Chondrocyte (in vitro differentiated cells): ENCODE results near the gene AMPD1. TPM values are rescaled to one million over a fixed set of nuclear protein-coding genes. Genes with fewer than 3 reads are reported as not detected.

Experiments used
- DNase-seq: peaks from one replicate; pipeline ENCODE4 v3.0.0; 2021; ENCODE audit warnings: mixed read lengths, low spot score
- H3K27ac Mint-ChIP-seq: one replicate; pipeline ENCODE4 v1.8.0; 2021; ENCODE audit warnings: mild to moderate bottlenecking, moderate library complexity, mixed read lengths; ENCODE audit not compliant: unreplicated experiment
- H3K27me3 Mint-ChIP-seq: 2 replicates; pipeline ENCODE4 v1.8.0; 2021; ENCODE audit warnings: low read depth, mixed read lengths
- H3K36me3 Mint-ChIP-seq: 2 replicates; pipeline ENCODE4 v1.8.0; 2021; ENCODE audit warnings: low read depth, mixed read lengths
- H3K4me1 Mint-ChIP-seq: 2 replicates; pipeline ENCODE4 v1.8.0; 2021; ENCODE audit warnings: low read depth, mild to moderate bottlenecking, mixed read lengths
- H3K4me3 Mint-ChIP-seq: one replicate; pipeline ENCODE4 v1.8.0; 2021; ENCODE audit warnings: mild to moderate bottlenecking, moderate library complexity, mixed read lengths; ENCODE audit not compliant: unreplicated experiment
- H3K9me3 Mint-ChIP-seq: 2 replicates; pipeline ENCODE4 v1.8.0; 2021; ENCODE audit warnings: low read depth, mixed read lengths
- CTCF ChIP-seq: fragments of 200-600 bp; sonication (generic); IDR thresholded peaks from 2 replicates; pipeline ENCODE4 v1.5.0; 2021; ENCODE audit warnings: antibody characterized with exemption, mild to moderate bottlenecking, moderate library complexity
- total RNA-seq: library from RNA; stranded (reverse); gene quantifications from 3 replicates; pipeline ENCODE4 v1.2.1, GENCODE V29; 2021

The AMPD1 gene
- total RNA-seq, 1 donor from 2014 or later = not detected

GRCh38 chr1:114701931-114702330 is 6.6 kb upstream of the AMPD1 start:
- Mint-ChIP-seq H3K4me1 (peaks cover 11% of the 10 kb centered on the region), H3K36me3 (peaks cover 6% of the 10 kb centered on the region), H3K4me3 (no peak overlapping the region), H3K9me3 (no peaks in the 10 kb centered on the region), H3K27me3 (peaks cover 2% of the 10 kb centered on the region), H3K27ac (no peak overlapping the region)
- DNase-seq = no peak
- no peak for TF ChIP-seq CTCF

GRCh38 chr1:114700036-114700600 is 4.8 kb upstream of the AMPD1 start:
- Mint-ChIP-seq H3K36me3 (peaks cover 1% of the 10 kb centered on the region), H3K4me1 (peaks cover 18% of the 10 kb centered on the region), H3K4me3 (no peak overlapping the region), H3K9me3 (no peaks in the 10 kb centered on the region), H3K27ac (peak overlapping the region; percentile 39), H3K27me3 (peaks cover 6% of the 10 kb centered on the region)
- no peak for TF ChIP-seq CTCF
- no peak for DNase-seq

- Mint-ChIP-seq H3K36me3 (no peaks in the 10 kb centered on the region), H3K27ac (no peak overlapping the region), H3K4me3 (no peak overlapping the region), H3K27me3 (peaks cover 6% of the 10 kb centered on the region), H3K4me1 (peaks cover 18% of the 10 kb centered on the region), H3K9me3 (no peaks in the 10 kb centered on the region)
- TF ChIP-seq CTCF = no peak
- DNase-seq = no peak
Measured at GRCh38 chr1:114696810-114697209, 1.5 kb upstream of the AMPD1 start.

- no peaks in the 10 kb centered on the region for H3K36me3 Mint-ChIP-seq
- H3K4me3 Mint-ChIP-seq = no peak overlapping the region
Measured at GRCh38 chr1:114694540-114695310, 621 bp downstream of the AMPD1 start.

GRCh38 chr1:114692947-114693346 is 2.4 kb downstream of the AMPD1 start:
- peaks cover 7% of the 10 kb centered on the region for H3K4me1 Mint-ChIP-seq
- H3K4me3 Mint-ChIP-seq = no peak overlapping the region
- no peak for DNase-seq
- no peaks in the 10 kb centered on the region for H3K9me3 Mint-ChIP-seq
- peaks cover 21% of the 10 kb centered on the region for H3K27me3 Mint-ChIP-seq
- TF ChIP-seq CTCF = no peak
- H3K27ac Mint-ChIP-seq = no peak overlapping the region
- H3K36me3 Mint-ChIP-seq = no peaks in the 10 kb centered on the region

More at GRCh38 chr1:114694540-114695310, 621 bp downstream of the AMPD1 start:
- no peak for TF ChIP-seq CTCF
- DNase-seq = no peak
- no peak overlapping the region for H3K27ac Mint-ChIP-seq
- H3K9me3 Mint-ChIP-seq = no peaks in the 10 kb centered on the region
- H3K27me3 Mint-ChIP-seq = peaks cover 11% of the 10 kb centered on the region
- H3K4me1 Mint-ChIP-seq = peaks cover 8% of the 10 kb centered on the region
